Measurements from ENCODE around the gene DDX43.

- TF ChIP-seq CTCF (IDR thresholded peaks at IDR 0.05) (no peak), POLR2A (IDR thresholded peaks at IDR 0.05) (no peak), EP300 (IDR thresholded peaks at IDR 0.05) (no peak)
Observed at GRCh38 chr6:73364121-73364520, 30.5 kb upstream of the DDX43 start.

Data from tibial nerve (tissue), 4 donors.